Kidney capillary endothelial cell (primary cell): ENCODE measurements around the gene SCOC.
"Not testable (repeated sequence)": the region's sequence is repeated elsewhere in the genome, so short reads cannot be mapped to it uniquely, and the experiment has no call there.

Experiments
- DNase-seq: peaks from one replicate; pipeline ENCODE4 v3.0.0-alpha.2; 2018; ENCODE audit warnings: low spot score

SCOC gene

GRCh38 chr4:140361099-140361498 lies 12.3 kb upstream of the SCOC start:
- DNase-seq, result no peak

- no peak for DNase-seq
Observed at GRCh38 chr4:140363051-140363450, 10.4 kb upstream of the SCOC start.

- DNase-seq, result no peak
Observed at GRCh38 chr4:140363558-140363957, 9.9 kb upstream of the SCOC start.

- DNase-seq, result peak; percentile 54
Observed at GRCh38 chr4:140367738-140368137, 5.7 kb upstream of the SCOC start.

- no peak for DNase-seq
Observed at GRCh38 chr4:140368686-140369085, 4.8 kb upstream of the SCOC start.

GRCh38 chr4:140372751-140373327 lies 607 bp upstream of the SCOC start:
- no peak for DNase-seq

- DNase-seq, result peak; percentile 6
Observed at GRCh38 chr4:140374130-140374477, 658 bp downstream of the SCOC start.

GRCh38 chr4:140382732-140383131 lies 9.3 kb downstream of the SCOC start:
- DNase-seq, result no peak

GRCh38 chr4:140388015-140388414 lies 14.6 kb downstream of the SCOC start:
- no peak for DNase-seq

- DNase-seq, result no peak
Observed at GRCh38 chr4:140395668-140396067, 22.2 kb downstream of the SCOC start.

- DNase-seq, result no peak
Observed at GRCh38 chr4:140400111-140400510, 26.7 kb downstream of the SCOC start.

GRCh38 chr4:140406292-140406691 lies 32.8 kb downstream of the SCOC start:
- no peak for DNase-seq

GRCh38 chr4:140408974-140409373 lies 35.5 kb downstream of the SCOC start:
- DNase-seq, result no peak

GRCh38 chr4:140413130-140413969 lies 39.9 kb downstream of the SCOC start:
- DNase-seq, result not testable (repeated sequence)

- DNase-seq, result no peak
Observed at GRCh38 chr4:140423106-140423505, 49.7 kb downstream of the SCOC start.

GRCh38 chr4:140426610-140427105 lies 53.2 kb downstream of the SCOC start:
- DNase-seq, result no peak

- peak; percentile 57 for DNase-seq
Observed at GRCh38 chr4:140427106-140427918, 53.9 kb downstream of the SCOC start, which contains the start of gene CLGN. CLGN (minus strand) TSS chr4:140427648; CDS start chr4:140413078, 14,570 bp downstream.

GRCh38 chr4:140427919-140428471 lies 54.5 kb downstream of the SCOC start:
- DNase-seq, result no peak
